ENCODE results near the gene PLEKHG7. TPM values are rescaled to one million over a fixed set of nuclear protein-coding genes. Genes with fewer than 3 reads are reported as not detected.

Gene PLEKHG7
- total and polyA plus RNA-seq, 2 of the 8 experiments (the other 6 are each of a cell fraction or from before 2014, with no cell fraction given): not detected

GRCh38 chr12:92695577-92695976, 7.2 kb upstream of the PLEKHG7 start:
- Histone ChIP-seq H4K5ac (ENCODE audit: insufficient read length, low read depth, low read length) (no peak overlapping the region), H3K36me3 (ENCODE audit: control insufficient read depth in 2 of 4, insufficient read depth in 4 of 4, low read length in 3 of 4) (no peaks in the 10 kb centered on the region), H4K91ac (replicated peaks; ENCODE audit: insufficient read length, low read length) (no peak overlapping the region), H2BK15ac (ENCODE audit: low read length) (no peak overlapping the region), H3K4ac (replicated peaks; ENCODE audit: insufficient read length, low read depth, low read length) (no peak overlapping the region), H2AFZ (ENCODE audit: low read length) (no peak overlapping the region), H3K4me3 (ENCODE audit: extremely low read depth in 1 of 4, insufficient read depth in 2 of 4, low read depth in 3 of 4, low read length in 4 of 4) (no peak overlapping the region), H3K4me2 (ENCODE audit: insufficient read depth in 1 of 2, low read depth in 2 of 2, low read length in 2 of 2) (no peak overlapping the region), H2BK120ac (replicated peaks; ENCODE audit: low read depth, low read length) (no peak overlapping the region), H3K18ac (ENCODE audit: extremely low read depth, low read length) (no peak overlapping the region), H3K14ac (ENCODE audit: insufficient read length) (no peak overlapping the region), H3K27me3 (replicated peaks in 1 of 4; ENCODE audit: control insufficient read depth in 3 of 4, extremely low read depth in 1 of 4, insufficient read depth in 3 of 4, low read length in 3 of 4) (no peaks in the 10 kb centered on the region), H2AK5ac (ENCODE audit: low read depth, low read length) (no peak overlapping the region), H2BK12ac (ENCODE audit: low read depth, low read length) (no peak overlapping the region), H3K79me1 (ENCODE audit: low read depth, low read length) (no peaks in the 10 kb centered on the region), H3K9me3 (ENCODE audit: insufficient read depth in 2 of 2, low read depth in 1 of 2, low read length in 1 of 2) (peaks cover 6 to 8% of the 10 kb centered on the region in 2 experiments; a peak in 1 of 4 replicates), H3K4me1 (replicated peaks in 1 of 4; ENCODE audit: control insufficient read depth in 3 of 4, insufficient read depth in 4 of 4, low read length in 3 of 4) (0 out of 7 replicates have a peak, but pooled peaks cover 0 to under 1% (median 0%) of the 10 kb centered on the region in 4 experiments), H4K8ac (ENCODE audit: extremely low read depth, insufficient read depth, low read length) (no peak overlapping the region), H3K23ac (ENCODE audit: insufficient read length) (no peak overlapping the region), H3K23me2 (ENCODE audit: low read depth, low read length) (no peaks in the 10 kb centered on the region), H3K27ac (ENCODE audit: low read depth, low read length) (no peak overlapping the region), H3K9ac (replicated peaks in 1 of 4; ENCODE audit: extremely low read depth in 1 of 4, low read depth in 3 of 4, low read length in 3 of 4) (no peak overlapping the region), H3K79me2 (ENCODE audit: control insufficient read depth in 1 of 2, insufficient read depth in 2 of 2, low read length in 2 of 2) (no peaks in the 10 kb centered on the region), H2BK5ac (ENCODE audit: low read depth, low read length) (no peak overlapping the region), H2BK20ac (ENCODE audit: low read length) (no peak overlapping the region), H4K20me1 (replicated peaks in 1 of 2; ENCODE audit: control insufficient read depth in 1 of 2, insufficient read depth in 2 of 2, low read length in 2 of 2) (no peaks in the 10 kb centered on the region), H3K56ac (replicated peaks; ENCODE audit: insufficient read length, low read depth, low read length) (no peak overlapping the region)
- WGBS, 2 experiments (ENCODE audit: extremely low coverage in 1 of 2, insufficient coverage in 1 of 2, insufficient read length in 1 of 2, insufficient replicate concordance in 2 of 2, low coverage in 1 of 2, low lambda C conversion rate in 2 of 2, missing lambda C conversion rate in 1 of 2): 96% methylated on average over 1 of the region's 1 CpG; no CpG with 5 or more reads in 1 of the 2 experiments
- no peak for FAIRE-seq
- ChIA-PET CTCF (ENCODE audit: partially characterized antibody) (no interaction called here), POLR2A (ENCODE audit: partially characterized antibody) (no interaction called here)
- DNase-seq (ENCODE audit: low read depth in 1 of 2, low spot score in 2 of 2): no peak
- TF ChIP-seq RAD21 (IDR thresholded peaks at IDR 0.05 in 1 of 2, conservative IDR thresholded peaks at IDR 0.05 in 1 of 2; ENCODE audit: low read depth in 2 of 2, low read length in 2 of 2) (no peak), JUND (IDR thresholded peaks at IDR 0.05; ENCODE audit: low read length) (no peak), BACH1 (IDR thresholded peaks at IDR 0.05; ENCODE audit: low read length) (no peak), BRCA1 (IDR thresholded peaks at IDR 0.05; ENCODE audit: low read depth, low read length) (no peak), SP2 (IDR thresholded peaks at IDR 0.05; ENCODE audit: low read length) (no peak), RNF2 (IDR thresholded peaks at IDR 0.05; ENCODE audit: borderline replicate concordance, low read depth, low read length, missing control alignments, poor library complexity, severe bottlenecking) (no peak), CBX5 (IDR thresholded peaks at IDR 0.05; ENCODE audit: low read depth, low read length) (no peak), SIRT6 (IDR thresholded peaks at IDR 0.05; ENCODE audit: low read length) (no peak), TAF7 (optimal IDR thresholded peaks at IDR 0.05; ENCODE audit: borderline replicate concordance, low read depth, low read length) (no peak), SAP30 (IDR thresholded peaks at IDR 0.05; ENCODE audit: insufficient read depth, insufficient replicate concordance, low read length) (no peak), RBBP5 (IDR thresholded peaks at IDR 0.05; ENCODE audit: borderline replicate concordance, low read depth, low read length) (no peak), TCF12 (IDR thresholded peaks at IDR 0.05; ENCODE audit: low read depth, low read length) (no peak)

Measured in H1 (cell line).